Activated naive CD4-positive, alpha-beta T cell treated with Interleukin-2 at 50 U/mL for 16 hours (primary cell): Measurements from ENCODE around the gene PCGF3.
"Not testable (repeated sequence)": the region's sequence is repeated elsewhere in the genome, so short reads cannot be mapped to it uniquely, and the experiment has no call there.

Experiments
- DNase-seq: peaks from one replicate; pipeline ENCODE4 v3.0.0-alpha.2; 2020

PCGF3 gene

DNA sequence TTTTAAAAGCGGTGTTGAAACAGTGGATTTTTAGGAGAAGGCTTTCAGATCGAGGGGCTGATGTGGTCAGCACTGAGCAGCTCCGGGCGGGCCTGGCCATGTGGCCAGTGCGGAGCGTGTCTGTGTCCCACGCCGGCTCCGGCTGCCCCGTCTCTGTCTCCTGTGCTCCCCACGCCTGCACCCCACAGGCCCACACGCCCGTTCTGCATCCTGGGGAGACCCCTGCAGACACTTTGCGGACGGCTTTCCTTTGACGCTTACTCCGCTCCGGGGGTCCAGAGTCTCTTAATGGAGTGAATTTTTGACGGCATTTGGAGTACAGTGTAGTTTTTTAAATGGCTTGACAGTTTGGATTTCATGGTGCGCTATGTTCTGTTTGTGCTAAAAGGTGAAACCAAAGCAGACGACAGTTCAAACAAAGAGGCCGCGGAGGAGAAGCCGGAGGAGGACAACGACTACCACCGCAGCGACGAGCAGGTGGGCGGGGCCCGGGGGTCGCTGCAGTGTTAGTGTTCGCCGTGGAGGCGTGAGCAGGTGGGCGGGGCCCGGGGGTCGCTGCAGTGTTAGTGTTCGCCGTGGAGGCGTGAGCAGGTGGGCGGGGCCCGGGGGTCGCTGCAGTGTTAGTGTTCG lies 38.7 kb downstream of the PCGF3 start:
- no peak for DNase-seq

DNA sequence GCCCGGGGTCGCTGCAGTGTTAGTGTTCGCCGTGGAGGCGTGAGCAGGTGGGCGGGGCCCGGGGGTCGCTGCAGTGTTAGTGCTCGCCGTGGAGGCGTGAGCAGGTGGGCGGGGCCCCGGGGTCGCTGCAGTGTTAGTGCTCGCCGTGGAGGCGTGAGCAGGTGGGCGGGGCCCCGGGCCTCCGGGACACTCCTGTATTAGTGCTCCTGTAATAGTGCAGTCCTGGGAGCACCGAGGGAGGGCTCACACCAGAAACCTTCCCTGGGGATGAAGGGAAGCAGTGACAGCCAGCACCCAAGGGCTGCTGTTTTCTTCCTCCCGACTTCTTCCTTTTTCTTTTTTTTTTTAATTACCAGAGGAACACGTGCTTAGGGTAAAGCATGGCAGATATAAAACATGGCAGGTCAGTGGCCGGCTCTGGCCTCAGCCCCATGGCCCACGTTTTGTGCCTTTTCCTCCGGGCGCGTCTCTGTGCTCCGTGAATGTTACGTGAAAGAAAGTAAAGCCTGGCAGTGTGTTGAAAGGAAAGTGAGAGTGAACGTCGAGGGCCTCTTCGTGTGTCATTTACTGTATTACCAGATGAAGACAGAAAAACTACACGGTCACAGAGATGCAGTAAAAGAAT lies 42.0 kb downstream of the PCGF3 start:
- DNase-seq = no peak

DNA sequence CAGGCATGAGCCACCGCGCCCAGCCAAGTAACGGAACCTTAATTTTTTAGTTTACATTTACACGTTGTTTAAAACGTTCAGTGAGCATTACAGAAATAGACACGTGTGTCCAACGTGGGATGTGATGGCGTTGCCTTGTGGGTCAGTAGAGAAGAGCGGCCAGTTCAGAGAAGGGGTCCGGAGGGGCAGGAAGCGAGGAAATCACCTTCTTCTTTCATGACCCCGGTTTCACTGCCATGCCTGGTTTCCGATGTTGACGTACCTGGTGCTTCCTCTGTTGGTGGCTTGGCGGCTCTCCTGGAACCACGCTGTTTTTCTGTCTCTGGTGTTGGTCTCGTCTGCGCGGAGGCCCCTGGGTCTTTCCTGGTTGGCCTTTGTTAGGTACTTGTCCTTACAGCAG lies 42.8 kb downstream of the PCGF3 start:
- DNase-seq = no peak

DNA sequence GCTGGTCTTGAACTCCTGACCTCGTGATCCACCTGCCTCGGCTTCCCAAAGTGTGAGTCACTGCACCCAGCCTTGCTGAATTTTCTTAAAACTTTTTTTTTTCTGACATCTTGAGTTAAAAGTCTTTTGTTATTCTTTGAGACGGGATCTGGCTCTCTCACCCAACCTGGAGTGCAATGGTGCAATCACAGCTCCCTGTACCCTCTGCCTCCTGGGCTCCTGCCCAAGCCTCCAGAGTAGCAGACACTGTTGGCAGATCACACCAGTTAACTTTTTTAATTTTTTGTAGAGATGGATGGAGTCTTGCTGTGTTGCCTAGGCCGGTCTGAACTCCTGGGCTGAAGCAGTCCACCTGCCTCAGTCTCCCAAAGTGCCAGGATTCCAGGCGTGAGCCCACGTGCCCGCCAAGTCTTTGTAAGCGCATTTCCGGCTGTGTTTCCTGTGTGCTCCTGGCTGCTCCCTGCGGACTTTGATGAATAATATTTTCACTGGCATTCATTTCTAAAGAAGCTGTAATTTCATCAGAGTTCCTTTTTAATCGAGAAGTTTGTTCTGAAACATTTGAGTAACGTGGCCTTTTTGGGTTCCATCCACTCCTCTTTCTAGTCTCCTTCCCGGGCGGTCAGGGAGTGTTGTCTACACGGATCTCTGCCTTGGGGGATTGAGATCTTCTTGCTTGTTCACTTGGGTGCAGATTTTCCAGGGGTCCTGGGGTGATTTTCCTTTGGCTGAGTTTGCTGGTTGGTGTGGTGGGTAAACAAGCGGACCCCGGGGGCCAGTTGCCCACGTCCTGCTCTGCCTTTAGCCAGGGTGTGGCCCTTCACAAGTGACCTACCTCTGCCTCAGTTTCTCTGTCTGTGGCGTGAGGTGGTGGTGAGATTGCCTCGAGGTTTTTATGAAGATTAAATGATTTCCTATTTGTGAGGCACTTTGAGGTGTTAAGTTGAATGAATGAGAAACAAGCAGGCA lies 44.4 kb downstream of the PCGF3 start:
- no peak for DNase-seq

DNA sequence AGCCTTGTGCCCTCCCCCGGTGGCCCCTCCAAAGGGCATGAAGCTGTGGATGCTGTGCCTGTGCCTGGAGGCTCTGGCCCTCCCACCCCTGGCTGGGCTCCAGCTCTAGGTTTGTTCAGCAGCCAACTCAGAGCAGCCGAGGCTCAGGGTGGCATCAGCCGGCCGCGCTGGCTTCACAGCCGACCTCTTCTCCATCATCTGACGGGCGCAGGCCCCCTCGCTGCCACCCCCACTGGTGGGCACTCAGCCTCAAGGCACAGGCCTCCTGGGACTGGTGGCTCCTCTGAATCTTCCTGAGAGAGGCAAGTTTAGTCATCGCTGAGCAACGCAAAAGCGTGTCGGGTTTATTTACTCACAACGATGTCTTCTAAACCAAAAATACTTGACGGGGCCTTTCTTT lies 46.0 kb downstream of the PCGF3 start:
- DNase-seq = no peak

DNA sequence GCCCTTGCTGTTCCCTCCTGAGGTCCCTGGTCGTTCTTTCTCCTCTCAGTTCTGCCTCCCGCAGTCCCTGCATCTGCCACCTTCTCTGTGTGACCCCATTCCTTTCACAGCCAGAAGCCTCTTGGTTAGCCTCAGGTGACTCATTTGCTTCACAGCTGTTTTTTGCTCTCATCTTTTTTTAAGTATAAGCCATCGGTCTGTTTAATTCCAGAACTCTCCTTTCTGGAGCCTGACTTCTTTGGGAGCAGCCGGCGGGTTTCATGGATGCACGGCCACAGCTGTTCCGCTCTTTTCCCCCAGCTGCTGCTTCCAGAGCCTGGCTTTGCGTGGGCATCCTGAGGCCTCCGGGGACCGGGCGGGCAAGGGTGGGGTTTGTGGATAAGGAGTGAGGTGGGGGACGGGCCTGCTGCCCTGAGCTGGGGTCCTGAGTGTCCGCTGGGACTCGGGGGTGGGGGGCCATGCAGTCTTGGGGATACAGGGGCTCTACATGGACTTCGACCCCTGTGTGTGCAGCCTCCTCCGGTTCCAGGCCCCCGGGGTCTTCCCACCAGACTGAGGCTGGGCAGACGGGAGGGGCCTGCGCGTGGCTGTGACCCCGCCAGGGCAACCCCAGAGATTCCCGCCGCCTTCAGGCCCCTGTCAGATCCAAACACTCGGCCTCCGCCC lies 46.7 kb downstream of the PCGF3 start:
- no peak for DNase-seq

DNA sequence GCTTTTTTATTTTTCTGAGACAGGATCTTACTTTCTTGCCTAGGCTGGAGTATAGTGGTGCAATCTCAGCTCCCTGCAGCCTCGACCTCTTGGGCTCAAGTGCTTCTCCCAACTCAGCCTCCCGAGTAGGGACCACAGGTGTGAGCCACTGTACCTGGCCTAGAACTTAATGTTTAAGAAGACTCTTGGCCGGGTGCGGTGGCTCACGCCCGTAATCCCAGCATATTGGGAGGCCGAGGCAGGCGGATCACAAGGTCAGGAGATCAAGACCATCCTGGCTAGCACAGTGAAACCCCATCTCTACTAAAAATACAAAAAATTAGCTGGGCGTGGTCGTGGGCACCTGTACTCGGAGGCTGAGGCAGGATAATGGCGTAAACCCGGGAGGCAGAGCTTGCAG lies 47.6 kb downstream of the PCGF3 start:
- DNase-seq = not testable (repeated sequence)

DNA sequence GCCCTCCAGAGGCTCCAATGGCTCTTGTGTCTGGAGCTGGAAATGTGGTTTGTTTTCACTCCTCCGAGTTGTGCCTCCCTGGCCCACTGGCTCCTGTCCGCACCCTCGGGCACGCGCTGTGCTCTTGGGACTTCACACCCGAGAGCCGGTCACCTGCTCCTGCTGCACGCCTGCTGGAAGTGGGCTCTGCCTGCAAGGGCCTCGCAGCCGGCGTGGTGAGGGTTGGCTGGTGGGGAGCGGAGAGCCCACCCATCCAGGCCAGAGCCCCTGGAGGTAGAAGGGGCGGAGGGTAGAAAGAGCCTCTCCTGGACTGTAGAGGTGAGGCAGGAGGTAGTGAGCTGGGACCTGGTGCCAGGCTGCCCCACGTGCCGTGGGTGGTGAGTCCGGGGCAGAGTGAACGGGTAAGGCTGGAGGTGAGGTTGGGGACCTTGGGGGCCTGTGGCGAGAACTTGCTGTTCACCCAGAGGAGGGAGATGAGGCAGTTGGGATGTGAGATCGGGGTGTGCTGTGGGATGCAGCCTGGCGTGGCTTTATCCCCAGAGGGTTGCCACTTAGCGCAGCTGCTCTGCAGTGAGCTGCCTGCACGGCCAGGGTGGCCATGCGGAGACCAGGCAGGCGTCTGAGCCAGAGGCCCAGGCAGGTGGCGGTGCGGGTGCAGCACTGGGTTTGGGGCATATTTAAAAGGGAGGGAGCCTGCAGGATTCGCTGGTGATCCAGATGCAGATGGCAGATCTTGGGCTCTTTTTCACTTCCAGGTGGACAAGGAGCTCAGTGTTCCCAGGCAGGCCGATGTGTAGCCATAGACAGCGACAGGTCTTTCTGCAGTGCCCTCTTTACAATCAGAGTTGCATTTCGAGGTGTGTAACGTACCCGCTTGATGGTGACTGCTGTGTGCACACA lies 48.8 kb downstream of the PCGF3 start:
- DNase-seq = no peak

DNA sequence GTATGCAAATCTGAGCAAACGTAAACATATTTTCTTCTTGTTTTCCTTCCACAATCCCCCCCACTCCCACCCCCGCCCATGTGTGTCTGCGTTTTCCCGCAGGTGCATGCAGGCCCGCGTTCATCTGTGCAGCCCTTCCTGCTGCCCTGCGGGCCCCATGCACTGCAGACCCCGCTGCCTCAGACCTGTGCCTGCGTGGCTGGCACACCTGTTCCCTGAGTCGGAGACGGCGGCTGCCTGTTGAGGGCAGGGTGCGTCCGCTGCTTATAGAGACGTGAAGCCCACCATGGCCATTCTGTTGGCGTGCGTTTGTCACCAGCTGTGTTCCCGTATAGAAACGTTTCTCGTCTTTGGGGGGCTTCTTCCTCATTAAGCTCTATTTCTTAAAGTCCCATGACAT lies 51.5 kb downstream of the PCGF3 start:
- DNase-seq = no peak

DNA sequence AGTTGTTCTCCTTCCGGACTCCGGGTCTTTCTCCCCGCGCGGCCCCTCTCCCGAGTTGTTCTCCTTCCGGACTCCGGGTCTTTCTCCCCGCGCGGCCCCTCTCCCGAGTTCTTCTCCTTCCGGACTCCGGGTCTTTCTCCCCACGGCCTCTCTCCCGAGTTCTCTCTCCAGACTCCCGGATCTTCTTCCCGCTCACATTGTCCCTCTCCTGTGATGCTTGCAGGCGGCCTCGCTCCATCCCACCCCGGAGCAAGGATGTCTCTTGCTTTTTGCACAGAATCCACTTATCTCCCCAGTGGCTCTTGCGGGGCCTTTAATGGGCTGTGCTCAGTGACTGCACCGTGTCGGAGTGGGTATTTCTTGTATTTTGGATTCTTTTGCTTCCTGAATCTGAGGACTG lies 54.2 kb downstream of the PCGF3 start:
- not testable (repeated sequence) for DNase-seq

DNA sequence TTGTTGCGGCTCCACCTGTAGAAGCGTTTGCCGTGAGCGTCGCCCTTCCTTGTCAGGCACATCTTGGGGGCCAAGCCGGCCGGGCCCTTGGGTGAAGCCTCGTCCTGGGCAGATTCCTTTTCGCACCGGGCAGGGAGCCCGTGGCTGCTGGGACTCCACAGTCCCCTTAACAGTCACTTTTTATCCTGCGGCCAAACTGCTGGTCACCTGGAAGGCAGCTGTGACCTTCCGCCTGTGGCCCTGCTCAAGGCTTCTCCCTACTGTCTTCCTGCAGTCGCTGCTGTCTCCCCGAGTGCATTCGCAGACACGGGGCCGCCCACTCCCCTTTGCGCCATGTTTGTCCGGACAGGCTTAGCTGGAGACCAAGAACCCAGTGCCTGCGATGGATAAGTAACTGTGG lies 55.0 kb downstream of the PCGF3 start:
- no peak for DNase-seq

DNA sequence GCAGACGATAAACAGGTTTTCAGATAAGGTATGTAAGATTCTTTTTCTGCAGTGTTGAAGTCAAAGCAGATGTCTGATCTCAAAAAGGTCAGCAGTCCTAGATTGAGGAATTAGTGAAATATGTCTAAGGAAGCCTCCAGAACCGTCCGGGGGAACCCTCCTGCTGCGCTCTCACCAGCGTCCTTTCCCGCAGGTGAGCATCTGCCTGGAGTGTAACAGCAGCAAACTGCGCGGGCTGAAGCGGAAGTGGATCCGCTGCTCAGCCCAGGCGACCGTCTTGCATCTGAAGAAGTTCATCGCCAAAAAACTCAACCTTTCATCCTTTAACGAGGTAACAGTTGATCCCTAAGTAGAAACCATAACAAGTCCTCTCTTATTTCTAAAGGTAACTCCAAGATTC lies 55.5 kb downstream of the PCGF3 start:
- DNase-seq = no peak

DNA sequence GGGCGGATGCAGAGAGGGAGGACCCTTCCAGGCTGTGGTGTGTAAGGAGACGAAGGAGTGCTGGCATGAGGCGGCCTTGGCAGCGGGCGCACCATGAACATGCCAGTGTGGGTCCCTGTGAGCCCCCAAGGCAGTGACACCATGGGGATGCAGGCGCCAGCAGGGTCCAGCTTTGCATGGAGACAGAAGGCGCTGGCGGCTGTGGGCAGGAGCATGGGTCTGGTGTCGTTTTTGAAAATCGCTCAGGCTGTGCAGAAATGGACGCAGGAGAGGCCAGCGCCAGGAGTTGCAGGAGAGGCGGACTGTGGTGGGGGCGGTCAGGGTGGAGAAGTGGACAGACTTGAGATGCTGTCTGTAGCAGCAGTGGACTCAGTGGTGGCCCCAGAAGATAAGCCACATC lies 56.1 kb downstream of the PCGF3 start:
- no peak for DNase-seq

DNA sequence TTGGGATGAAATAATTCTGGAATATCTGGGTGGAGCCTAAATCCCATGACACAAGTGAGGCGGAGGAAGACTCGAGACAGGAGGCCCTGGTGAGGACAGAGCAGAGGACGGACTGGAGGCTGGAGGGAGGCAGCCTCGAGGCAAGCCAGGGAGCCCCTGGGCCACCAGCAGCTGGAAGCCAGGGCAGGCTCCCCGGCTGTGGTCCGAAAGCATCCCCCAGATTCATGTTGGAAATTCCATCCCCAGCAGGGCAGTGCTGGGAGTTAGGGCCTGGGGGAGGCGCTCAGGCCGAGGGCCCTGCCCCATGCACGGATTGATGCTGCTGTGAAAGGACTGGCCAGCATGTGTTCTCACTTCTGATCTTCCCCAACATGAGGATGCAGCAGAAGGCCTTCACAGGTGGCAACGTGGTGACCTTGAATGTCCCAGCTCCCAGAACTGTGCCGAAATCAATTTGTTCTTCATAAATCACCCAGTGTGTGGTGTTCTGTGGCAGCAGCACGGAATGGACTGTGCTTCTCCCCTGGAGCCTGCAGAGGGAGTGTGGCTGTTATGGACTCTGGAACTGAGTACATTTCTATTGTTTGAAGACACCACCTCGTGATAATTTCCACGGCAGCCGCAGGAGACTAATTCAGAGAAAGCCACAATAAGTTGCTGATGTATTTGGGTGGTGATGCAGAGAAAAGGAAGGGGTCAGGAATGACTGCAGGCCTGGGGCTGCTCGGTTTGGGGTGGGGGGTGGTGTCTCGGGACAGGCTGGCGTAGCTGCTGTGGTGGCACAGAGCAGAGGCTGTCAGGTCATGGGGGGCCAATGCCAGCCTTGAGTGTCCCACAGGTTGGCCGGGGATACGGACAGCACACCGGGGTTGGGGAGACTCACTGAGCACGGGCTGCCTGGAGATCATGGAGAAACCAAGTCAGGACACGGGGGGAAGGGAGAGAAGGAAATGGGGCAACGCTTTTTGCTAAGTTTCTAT lies 56.9 kb downstream of the PCGF3 start:
- no peak for DNase-seq

DNA sequence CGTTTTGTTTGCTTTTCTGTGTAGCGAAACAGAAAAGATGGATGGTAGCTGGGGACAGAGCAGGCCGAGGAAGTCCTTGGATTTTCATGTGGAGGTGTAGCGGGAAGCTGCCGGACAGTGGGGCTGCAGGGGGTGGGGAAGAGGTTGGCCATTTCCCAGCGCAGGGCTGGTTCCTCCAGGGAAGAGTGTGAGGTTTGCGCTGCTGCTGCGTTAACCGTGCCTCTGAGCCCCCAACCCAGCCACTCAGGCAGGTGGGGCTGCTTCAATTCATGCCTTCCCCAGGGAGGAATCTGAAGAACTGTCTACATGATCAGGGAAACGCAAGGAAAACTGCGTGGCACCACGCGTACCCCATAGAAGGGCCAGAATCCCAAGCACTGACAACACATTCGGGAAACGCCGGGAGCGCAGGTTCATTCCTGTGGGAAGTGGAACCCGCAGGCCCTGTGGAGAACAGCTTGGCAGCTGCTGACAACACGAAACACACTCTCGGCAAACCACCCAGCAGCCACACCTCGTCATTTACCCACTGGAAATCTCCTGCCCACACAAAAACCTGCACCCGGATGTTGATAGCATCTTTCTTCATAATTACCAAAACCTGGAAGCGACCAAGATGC lies 57.7 kb downstream of the PCGF3 start:
- no peak for DNase-seq

DNA sequence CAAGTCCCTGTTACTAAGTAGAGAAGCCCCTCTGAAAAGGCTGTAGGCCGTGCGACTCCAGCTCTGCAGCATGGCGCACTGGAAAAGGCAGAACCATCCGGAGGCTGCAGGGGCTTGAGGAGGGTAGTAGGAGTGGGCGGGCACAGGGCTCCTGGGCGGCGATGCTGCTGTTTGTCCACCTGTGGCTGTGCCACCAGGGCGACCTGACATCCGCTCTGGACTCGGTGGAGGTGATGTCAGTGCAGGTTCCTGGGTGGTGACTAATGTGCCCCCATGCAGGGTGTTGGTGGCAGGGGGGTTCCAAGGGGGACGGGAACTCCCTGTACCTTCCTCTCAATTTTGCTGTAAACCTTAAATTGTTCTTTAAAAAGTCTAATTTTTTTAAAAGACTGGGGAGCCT lies 58.3 kb downstream of the PCGF3 start:
- no peak for DNase-seq

DNA sequence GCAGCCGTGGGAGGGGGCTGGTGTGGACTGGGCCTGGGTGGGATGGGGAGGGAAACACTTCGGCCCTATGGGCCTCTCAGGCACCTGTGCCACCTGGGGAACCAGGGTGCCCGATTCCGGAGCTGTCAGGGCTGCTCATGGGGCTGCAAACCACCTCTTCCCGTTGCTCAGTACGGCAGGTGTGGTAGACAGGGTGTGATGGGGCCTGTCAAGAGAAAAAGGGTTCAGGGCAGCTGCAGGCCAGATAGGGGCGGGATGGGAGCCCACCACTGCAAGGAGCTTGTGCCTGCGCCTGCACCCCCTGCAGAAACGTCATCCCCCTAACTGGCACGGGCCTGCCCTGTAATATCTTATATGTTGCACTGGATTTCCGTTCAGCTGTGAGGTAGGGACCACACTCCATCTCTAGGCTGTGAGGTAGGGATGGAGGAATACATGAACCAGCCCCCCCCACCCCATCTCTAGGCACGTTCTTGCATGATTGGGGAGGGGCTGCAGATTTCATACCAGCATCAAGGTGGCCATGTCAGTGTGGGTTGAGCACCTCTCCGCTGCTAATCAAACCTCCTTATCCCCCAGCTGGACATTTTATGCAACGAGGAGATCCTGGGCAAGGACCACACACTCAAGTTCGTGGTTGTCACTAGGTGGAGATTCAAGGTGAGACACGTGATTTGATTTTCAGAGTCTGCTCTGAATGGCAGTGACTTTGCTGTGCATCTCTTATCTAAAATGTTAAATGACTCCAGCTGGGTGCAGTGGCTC lies 59.0 kb downstream of the PCGF3 start:
- no peak for DNase-seq

DNA sequence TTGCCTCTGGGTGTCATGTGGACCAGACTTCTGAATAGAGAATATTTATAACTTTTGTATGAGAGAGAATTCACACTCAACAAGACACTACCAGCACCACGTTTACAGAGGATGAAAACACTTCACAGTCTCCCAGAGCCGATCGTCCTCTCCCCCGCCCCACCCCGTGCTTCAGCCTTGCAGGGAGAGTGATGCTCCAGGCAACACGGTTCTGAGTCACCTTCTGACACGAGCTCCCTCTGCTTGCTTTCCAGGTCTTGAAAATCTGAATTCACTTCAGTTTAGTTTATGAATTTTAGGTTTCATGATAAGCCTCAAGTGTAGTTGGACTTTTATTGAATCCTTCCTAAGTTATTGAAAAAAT lies 60.5 kb downstream of the PCGF3 start:
- DNase-seq = no peak

DNA sequence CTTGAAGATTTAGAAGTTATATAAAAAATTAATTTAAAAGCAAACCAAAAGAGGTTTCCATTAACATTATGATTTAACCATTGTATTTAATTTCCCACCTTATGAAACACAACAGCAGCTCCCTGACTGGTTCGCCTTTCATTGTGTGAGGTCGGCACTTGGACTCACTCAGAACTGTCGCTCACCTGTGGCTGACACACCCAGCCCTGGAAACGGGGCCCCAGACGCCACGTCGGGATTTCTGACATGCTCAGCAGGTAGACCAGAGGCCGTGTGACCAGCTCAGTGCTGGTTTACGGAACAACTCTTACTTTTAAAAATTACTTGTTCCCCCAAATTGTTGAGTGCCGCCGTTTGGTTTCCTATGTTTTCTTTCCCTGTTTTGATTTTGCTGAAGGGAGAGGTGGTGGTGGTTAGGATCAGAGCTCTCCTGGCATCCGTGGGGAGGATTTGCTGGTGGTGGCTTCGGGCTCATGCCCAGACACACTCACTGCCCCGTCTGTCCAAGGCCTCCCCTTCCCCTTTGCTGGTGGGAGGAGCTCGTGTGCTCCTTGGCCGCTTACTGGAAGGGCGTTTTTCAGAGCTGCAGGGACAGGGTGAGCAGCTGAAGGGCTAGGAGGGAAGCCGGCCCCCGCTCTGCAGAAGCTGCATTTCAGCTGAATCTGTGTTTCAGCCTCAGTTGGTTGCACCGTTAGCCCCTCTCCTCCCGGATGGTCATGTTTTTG lies 61.1 kb downstream of the PCGF3 start:
- no peak for DNase-seq
